RWPE1 (cell line): ENCODE results near the gene IL15RA.
A peak's percentile ranks its signal among the peaks of the same experiment; 100 is the strongest.

Experiments
- CTCF ChIA-PET: fragments of 350-600 bp; sonication (Branson Sonifier 250); formaldehyde crosslinking; extraction: SDS; loops from one replicate; lab custom pipeline; 2021; lab: Yijun Ruan, JAX
- POLR2A ChIA-PET: fragments of 400-600 bp; formaldehyde crosslinking; extraction: SDS; loops from one replicate; lab custom pipeline; 2020; ENCODE audit warnings: antibody characterized with exemption; ENCODE audit not compliant: low non-redundant PET; lab: Yijun Ruan, JAX
- DNase-seq: peaks from one replicate; pipeline ENCODE4 v3.0.0; 2012; ENCODE audit warnings: low spot score
- H3K27ac ChIP-seq: fragments of 450-650 bp; 2 replicates; pipeline ENCODE4 v1.5.1; 2017
- CTCF ChIP-seq: fragments of 450-650 bp; conservative IDR thresholded peaks from 2 replicates; pipeline ENCODE4 v1.5.1; 2017; ENCODE audit warnings: low read depth, mild to moderate bottlenecking

The IL15RA gene

GRCh38 chr10:5977471-5978229 lies at the start of gene IL15RA:
Gene IL15RA (minus strand): TSS chr10:5977543. CDS start chr10:5977492, 51 bp downstream.
- H3K27ac ChIP-seq = peak within 1 kb of the TSS; percentile 88
- POLR2A ChIA-PET = interaction anchor here (0.7 kb wide), 1 partner anchor 22 kb away, joined by 5 read pairs; no protein-coding TSS in a partner anchor
- CTCF ChIA-PET = no interaction called here
- peak; percentile 84 for DNase-seq
- peak; percentile 64 for TF ChIP-seq CTCF

- ChIA-PET CTCF (no interaction called here), POLR2A (interaction anchor here (0.7 kb wide), 1 partner anchor 176 kb away, joined by 7 read pairs; no protein-coding TSS in a partner anchor)
- no peak for DNase-seq
- H3K27ac ChIP-seq = no peak overlapping the region
- no peak for TF ChIP-seq CTCF
These were observed 48.4 kb upstream of the IL15RA start for GRCh38 chr10:6025683-6026255.

- ChIA-PET CTCF (no interaction called here), POLR2A (no interaction called here)
- no peak for DNase-seq
- no peak for TF ChIP-seq CTCF
- no peak overlapping the region for H3K27ac ChIP-seq
These were observed 47.0 kb upstream of the IL15RA start for GRCh38 chr10:6024334-6024682.

- CTCF ChIA-PET = no interaction called here
- TF ChIP-seq CTCF = no peak
- DNase-seq = no peak
These were observed 46.5 kb upstream of the IL15RA start for GRCh38 chr10:6023661-6024333.

GRCh38 chr10:6022660-6023059 lies 45.3 kb upstream of the IL15RA start:
- H3K27ac ChIP-seq = no peak overlapping the region
- POLR2A ChIA-PET = interaction anchor here (0.6 kb wide), 1 partner anchor 66 kb away, joined by 6 read pairs; no protein-coding TSS in a partner anchor
- DNase-seq = no peak
- CTCF ChIA-PET = interaction anchor here (0.6 to 0.7 kb wide), 2 partner anchors 9 to 23 kb away, joined by 3 to 4 read pairs; no protein-coding TSS in a partner anchor
- TF ChIP-seq CTCF = no peak

More at GRCh38 chr10:6023661-6024333, 46.5 kb upstream of the IL15RA start:
- POLR2A ChIA-PET = no interaction called here
- H3K27ac ChIP-seq = no peak overlapping the region

GRCh38 chr10:6020826-6021225 lies 43.5 kb upstream of the IL15RA start:
- DNase-seq = no peak
- ChIA-PET CTCF (no interaction called here), POLR2A (no interaction called here)
- H3K27ac ChIP-seq = no peak overlapping the region
- TF ChIP-seq CTCF = no peak
